ENCODE measurements around the gene CX3CL1.

CX3CL1 gene

DNA sequence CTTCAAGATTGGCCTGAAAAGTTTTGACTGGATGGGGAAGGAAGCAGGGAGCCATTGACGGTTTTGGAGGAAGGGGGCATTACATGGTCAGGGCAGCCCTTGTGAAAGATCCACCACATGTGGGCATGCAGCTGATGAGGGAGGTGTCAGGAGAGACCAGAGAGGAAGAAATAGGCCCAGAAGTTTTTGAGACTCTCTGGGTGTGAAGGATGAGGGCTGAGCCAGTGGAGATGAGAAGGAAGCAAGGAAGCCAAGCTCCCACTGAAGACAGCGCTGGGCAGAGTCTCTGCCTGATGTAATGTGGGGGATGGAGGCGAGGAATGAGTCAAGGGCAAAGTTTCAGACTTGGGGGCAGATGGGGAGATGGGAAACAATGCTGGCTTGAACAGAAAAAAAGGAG lies 32.8 kb downstream of the CX3CL1 start:
- no peak for DNase-seq (ENCODE audit: low spot score)

GRCh38 chr16:57406881-57407280 lies 34.6 kb downstream of the CX3CL1 start:
- no peak for DNase-seq (ENCODE audit: low spot score)

DNA sequence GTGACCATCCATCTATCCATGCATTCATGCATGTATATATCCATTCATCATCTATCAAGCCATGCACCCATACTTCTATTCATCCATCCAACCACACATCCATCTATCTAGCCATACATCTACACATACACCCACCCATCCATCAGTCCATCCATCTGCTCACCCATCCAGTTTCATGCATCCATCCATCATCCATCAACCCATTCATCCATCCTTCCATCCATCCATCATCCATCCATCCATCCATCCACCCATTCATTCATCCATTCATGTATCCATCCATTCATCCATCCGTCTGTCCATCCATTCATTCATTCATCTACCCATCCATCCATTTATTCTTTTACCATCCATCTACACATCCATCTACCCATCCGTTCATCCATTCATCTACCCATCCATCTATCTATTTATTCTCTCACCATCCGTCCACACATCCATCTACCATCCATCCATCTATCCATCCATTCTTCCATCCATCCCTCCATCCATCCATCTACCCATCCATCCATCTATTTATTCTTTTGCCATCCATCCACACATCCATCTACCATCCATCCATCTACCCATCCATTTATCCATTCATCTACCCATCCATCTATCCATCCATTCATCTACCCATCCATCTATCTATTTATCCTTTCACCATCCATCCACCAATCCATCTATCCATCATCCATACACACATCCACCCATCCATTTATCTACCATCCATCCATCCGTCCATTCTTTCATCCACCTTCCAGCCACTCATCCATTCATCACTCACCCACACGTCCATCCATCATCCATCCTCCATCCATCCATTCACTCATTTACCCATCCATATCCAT lies 35.4 kb downstream of the CX3CL1 start:
- DNase-seq (ENCODE audit: low spot score), result no peak

DNA sequence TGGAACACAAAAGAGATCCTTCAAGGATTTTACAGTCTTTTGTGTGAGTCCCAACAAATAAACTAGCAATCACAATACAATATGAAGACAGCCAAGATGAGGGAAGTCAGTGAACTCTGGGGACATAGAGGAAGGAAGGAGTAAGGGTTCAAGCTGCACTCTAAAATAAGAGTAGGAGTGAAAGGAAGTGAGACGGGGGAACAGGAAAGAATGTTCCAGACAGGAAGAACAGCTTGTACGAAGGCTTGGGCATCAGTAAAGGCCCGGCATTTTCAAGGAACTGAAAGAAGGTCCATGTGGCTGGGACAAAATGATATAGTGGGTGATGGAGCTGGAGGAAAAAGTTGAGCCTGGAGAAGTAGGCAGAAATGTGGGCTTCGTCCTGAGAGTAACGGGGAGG lies 36.8 kb downstream of the CX3CL1 start:
- no peak for DNase-seq (ENCODE audit: low spot score)

DNA sequence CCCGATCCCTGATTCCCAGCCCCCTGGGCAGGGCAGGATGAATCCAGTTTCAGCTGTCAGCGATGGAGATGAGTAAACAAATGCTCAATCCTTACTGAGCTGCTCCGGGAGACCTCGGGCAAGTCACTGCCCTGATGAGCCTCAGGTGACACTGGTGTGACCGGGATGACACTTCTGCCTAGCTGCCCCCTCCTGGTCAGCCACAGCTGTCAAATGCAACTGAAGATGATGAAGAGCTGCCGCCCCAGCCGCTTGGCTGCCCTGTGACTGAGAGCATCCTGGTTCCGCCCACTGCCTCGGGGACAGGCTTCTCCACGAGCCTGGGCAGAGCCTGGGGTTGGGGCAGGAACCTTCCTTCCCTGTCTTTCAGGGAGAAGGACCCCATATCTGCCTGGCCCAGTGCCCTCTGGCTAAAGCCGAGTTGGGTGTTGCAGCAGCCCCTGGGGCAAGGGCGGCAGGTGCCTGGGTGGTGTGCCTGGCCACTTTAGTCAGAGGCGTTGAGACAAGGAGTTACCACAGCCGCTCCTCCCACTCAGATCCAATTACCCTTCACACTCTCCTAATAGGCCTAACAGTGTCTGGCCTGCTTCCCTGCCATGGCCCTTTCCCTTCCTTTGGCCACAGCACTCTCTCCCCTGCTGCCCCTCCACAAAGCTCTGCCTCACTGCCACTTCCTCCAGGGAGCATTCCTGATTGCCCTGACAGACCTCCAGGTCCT lies 37.7 kb downstream of the CX3CL1 start:
- DNase-seq (ENCODE audit: low spot score), result no peak

- DNase-seq (ENCODE audit: low spot score), result no peak
Observed at GRCh38 chr16:57411362-57411976, 39.2 kb downstream of the CX3CL1 start.

DNA sequence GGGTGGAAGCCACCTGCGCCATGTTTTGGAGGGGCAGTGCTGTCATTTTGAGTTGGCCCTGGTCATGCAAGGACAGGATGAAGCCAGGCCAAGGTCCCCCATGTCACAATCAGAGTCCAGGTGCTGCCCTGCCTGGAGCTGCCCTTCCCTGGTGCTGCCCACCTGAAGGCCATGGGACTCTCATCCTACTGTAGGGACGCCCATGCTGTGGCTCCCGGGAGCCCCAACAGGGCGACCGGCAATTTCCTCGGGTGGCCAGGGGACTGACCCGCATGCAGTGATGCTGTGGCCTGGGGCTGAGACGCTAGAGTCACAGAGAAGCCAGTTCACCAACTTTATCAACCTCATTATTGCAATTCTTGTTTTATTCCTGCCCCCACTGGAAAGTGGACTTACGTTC lies 40.3 kb downstream of the CX3CL1 start:
- no peak for DNase-seq (ENCODE audit: low spot score)

- DNase-seq (ENCODE audit: low spot score), result no peak
Observed at GRCh38 chr16:57413301-57413730, 41.0 kb downstream of the CX3CL1 start.

DNA sequence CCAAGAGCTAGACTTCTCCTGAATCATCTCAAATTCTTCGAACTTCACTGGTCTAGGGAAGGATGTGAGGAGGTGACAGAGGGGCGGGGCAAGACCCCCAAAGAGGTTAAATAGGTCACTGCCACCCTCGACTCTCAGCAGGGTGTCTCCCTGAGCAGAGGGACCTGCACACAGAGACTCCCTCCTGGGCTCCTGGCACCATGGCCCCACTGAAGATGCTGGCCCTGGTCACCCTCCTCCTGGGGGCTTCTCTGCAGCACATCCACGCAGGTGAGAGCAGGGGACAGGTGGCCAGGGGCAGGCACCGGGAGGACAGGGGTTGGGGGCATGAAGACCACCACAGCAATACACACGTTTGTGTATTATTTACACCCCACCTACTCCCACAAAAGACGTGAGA lies 41.4 kb downstream of the CX3CL1 start:
- DNase-seq (ENCODE audit: low spot score), result no peak

- no peak for DNase-seq (ENCODE audit: low spot score)
Observed at GRCh38 chr16:57416084-57416483, 43.8 kb downstream of the CX3CL1 start.

GRCh38 chr16:57419506-57419905 lies 47.2 kb downstream of the CX3CL1 start:
- no peak for DNase-seq (ENCODE audit: low spot score)

- DNase-seq (ENCODE audit: low spot score), result peak; percentile 51
Observed at GRCh38 chr16:57422026-57422944, 50.0 kb downstream of the CX3CL1 start.

DNA sequence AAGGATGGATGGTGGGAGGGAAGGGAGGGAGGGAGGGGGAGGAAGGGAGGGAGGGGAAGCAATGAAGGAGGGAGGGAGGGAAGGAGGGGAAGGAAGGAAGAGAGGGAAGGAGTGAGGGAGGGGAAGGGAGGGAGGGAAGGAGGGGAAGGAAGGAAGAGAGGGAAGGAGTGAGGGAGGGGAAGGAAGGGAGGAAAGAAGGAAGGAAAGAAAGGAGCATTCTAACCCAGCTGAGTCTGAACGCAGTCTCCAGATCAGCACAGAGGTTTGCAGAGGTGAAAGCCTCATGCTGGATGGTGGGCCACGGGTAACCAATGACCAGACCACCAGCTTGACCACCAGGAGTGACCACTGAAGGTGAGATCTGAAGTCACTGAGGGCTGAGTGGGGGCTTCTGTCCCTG lies 50.9 kb downstream of the CX3CL1 start:
- no peak for DNase-seq (ENCODE audit: low spot score)

DNA sequence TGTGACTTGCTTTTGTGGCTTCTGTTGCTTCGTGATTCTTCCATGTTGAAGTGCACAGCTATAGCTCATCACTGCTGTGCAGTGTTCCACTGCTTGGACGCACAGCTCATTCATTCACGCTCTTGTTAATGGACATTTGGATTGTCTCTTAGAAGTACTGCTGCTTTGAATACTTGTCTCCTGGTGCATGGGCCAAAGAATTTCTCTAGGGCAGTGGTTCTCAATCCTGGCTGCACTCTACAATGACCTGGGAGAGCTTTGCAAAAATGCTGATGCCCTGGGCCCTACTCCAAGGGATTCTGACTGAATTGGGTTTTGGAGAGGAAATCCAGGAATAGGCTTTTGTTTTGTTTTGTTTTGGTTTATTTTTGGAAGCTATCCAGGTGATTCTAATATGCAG lies 52.3 kb downstream of the CX3CL1 start:
- no peak for DNase-seq (ENCODE audit: low spot score)

DNA sequence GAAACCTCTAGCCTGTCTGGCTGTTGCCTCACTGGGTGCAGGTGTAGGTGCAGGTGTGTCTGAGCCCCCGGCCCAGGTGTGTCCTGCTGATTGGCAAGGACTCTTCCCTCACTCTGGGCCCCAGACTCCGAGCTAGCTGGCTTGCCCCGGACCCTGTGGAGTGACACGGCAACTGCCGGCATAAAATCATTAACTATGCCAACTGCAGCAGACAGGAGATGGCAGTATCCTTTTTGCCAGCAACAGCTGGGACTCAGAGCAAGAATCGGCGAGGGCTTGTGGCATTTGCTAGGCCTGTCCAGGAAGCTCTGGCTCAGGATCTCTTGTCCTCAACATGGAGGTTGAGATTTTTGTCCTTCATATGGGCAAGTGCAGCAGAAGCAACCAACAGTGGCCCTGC lies 54.1 kb downstream of the CX3CL1 start:
- no peak for DNase-seq (ENCODE audit: low spot score)

DNA sequence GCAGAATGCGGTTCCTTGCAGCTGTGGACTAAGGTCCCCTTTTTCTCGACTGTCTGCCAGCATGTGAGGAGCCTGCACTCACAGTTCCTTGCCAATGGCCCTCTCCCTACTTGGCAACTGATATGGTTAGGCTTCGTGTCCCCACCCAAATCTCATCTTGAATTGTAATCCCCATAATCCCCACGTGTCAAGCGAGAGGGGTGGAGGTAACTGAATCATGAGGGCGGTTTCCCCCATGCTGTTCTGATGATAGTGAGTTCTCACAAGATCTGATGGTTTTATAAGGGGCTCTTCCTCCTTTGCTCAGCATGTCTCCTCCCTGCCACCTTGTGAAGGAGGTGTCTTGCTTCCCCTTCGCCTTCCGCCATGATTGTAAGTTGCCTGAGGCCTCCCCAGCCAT lies 55.0 kb downstream of the CX3CL1 start:
- DNase-seq (ENCODE audit: low spot score), result no peak

DNA sequence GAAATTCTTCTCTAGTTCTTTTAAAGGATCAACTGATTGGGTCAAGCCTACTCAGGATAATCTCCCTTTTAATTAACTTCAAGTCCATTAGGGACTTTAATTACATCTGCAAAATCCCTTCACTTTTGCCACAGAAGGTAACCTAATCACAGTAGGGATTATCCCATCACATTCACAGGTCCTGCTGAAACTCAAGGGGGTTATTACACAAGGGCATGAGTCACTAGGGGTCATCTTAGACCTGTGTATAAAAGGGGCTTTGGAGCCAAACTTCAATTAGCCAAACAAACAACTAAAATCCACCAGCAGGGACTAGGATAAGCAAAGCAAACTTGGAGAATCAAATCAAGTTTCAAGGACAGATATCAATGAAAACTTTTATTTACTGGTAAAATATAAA lies 55.5 kb downstream of the CX3CL1 start:
- DNase-seq (ENCODE audit: low spot score), result no peak

DNA sequence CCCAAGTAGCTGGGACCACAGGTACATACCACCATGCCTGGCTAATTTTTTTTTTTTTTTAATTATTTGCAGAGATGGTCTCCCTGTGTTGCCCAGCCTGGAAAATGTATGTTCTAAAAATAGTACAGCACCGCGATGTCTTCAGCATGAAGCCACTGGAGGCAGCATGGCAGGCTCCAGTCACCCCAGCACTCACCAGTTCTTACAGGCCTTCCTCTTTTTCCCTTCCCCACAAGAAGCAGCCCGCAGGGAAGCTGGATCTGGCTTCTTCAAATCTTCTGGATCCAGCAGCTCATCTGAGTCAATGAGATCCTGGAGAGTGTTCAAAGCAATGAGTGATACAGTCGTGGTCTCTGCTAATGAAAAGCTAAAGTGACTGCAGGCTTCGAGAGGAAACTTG lies 58.7 kb downstream of the CX3CL1 start:
- no peak for DNase-seq (ENCODE audit: low spot score)

GRCh38 chr16:57432505-57432904 lies 60.2 kb downstream of the CX3CL1 start:
- no peak for DNase-seq (ENCODE audit: low spot score)

DNA sequence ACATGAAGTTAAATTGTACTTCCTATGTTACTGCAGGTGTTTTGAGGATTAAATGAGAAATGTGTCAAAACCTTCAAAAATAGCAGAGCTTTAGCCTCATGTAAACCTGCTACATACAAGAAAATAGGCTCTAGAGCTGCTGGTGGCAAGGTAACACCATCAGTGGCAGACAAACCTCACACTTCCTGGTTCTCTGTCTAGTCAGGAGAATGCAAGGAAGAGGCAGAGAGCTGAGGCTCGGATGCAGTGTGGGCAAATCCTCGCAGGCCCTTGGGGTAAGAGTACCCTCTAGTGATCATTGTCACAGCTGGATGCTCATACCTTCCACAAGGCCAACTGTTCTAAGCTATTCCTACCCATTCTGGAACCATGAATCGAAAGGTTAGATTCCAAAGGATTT lies 60.7 kb downstream of the CX3CL1 start:
- no peak for DNase-seq (ENCODE audit: low spot score)

GRCh38 chr16:57434003-57434402 lies 61.7 kb downstream of the CX3CL1 start:
- DNase-seq (ENCODE audit: low spot score), result no peak
